ENCODE data around the gene VSIR. TPM values are rescaled to one million over a fixed set of nuclear protein-coding genes. Genes with fewer than 3 reads are reported as not detected.

Gene VSIR
- total RNA-seq, 1 experiment from 2014 or later: 18.5 TPM

- Histone ChIP-seq H3K79me2 (ENCODE audit: insufficient read depth, low read length) (no peaks in the 10 kb centered on the region), H3K36me3 (ENCODE audit: control insufficient read depth in 1 of 2, insufficient read depth in 2 of 2, low read length in 2 of 2) (no peaks in the 10 kb centered on the region), H2AFZ (ENCODE audit: low read depth, low read length, poor library complexity, severe bottlenecking) (no peak overlapping the region), H3K4me2 (ENCODE audit: low read length) (no peak overlapping the region), H3K9me2 (ENCODE audit: insufficient read depth) (no peaks in the 10 kb centered on the region), H3K4me3 (replicated peaks in 1 of 2; ENCODE audit: low read depth in 1 of 2, low read length in 2 of 2) (no peak overlapping the region), H3K9ac (ENCODE audit: low read length) (no peak overlapping the region), H3K27ac (ENCODE audit: low read depth, low read length) (no peak overlapping the region), H4K20me1 (ENCODE audit: insufficient read depth) (no peaks in the 10 kb centered on the region), H3K9me3 (ENCODE audit: control insufficient read depth in 1 of 2, insufficient read depth in 1 of 2, low read depth in 1 of 2, low read length in 2 of 2) (no peaks in the 10 kb centered on the region), H3K4me1 (ENCODE audit: control insufficient read depth in 1 of 2, insufficient read depth in 2 of 2, low read length in 2 of 2) (no peaks in the 10 kb centered on the region), H3K27me3 (ENCODE audit: insufficient read depth, low read length) (0 out of 2 replicates have a peak, but pooled peaks cover 4% of the 10 kb centered on the region)
- intact Hi-C loops (cut with micrococcal nuclease): no loop called here
- DNase-seq (ENCODE audit: low read depth, low spot score): no peak
- ChIA-PET POLR2A (no interaction called here), RAD21 (ENCODE audit: low non-redundant PET in 1 of 2, low total read pairs in 2 of 2, uncharacterized antibody in 2 of 2, unreplicated experiment in 2 of 2) (no interaction called here), CTCF (no interaction called here)
- TF ChIP-seq EZH2 (IDR thresholded peaks at IDR 0.05): no peak
- no peak for TF ChIP-seq SRF (IDR thresholded peaks at IDR 0.05; ENCODE audit: low read depth)
- TF ChIP-seq ZFX (IDR thresholded peaks at IDR 0.05): no peak
- ATAC-seq: no peak
- BruUV-seq (replicated peaks): no TSS peak
These were observed 15.6 kb upstream of the VSIR start for GRCh38 chr10:71788954-71789353.

- H3K36me3 ChIP-seq (ENCODE audit: control insufficient read depth in 1 of 2, insufficient read depth in 2 of 2, low read length in 2 of 2): no peaks in the 10 kb centered on the region
- no peak overlapping the region for H3K4me3 ChIP-seq (replicated peaks in 1 of 2; ENCODE audit: low read depth in 1 of 2, low read length in 2 of 2)
- intact Hi-C loops (cut with micrococcal nuclease): no loop called here
- POLR2A ChIA-PET: no interaction called here
- no peaks in the 10 kb centered on the region for H3K27me3 ChIP-seq (ENCODE audit: insufficient read depth, low read length)
- RAD21 ChIA-PET (ENCODE audit: low non-redundant PET in 1 of 2, low total read pairs in 2 of 2, uncharacterized antibody in 2 of 2, unreplicated experiment in 2 of 2): no interaction called here
- H3K4me2 ChIP-seq (ENCODE audit: low read length): no peak overlapping the region
- H3K9me2 ChIP-seq (ENCODE audit: insufficient read depth): no peaks in the 10 kb centered on the region
- ATAC-seq: no peak
- no peaks in the 10 kb centered on the region for H3K79me2 ChIP-seq (ENCODE audit: insufficient read depth, low read length)
- no peaks in the 10 kb centered on the region for H4K20me1 ChIP-seq (ENCODE audit: insufficient read depth)
- BruUV-seq (replicated peaks): no TSS peak
- H3K4me1 ChIP-seq (ENCODE audit: control insufficient read depth in 1 of 2, insufficient read depth in 2 of 2, low read length in 2 of 2): no peaks in the 10 kb centered on the region
- H3K9me3 ChIP-seq (ENCODE audit: control insufficient read depth in 1 of 2, insufficient read depth in 1 of 2, low read depth in 1 of 2, low read length in 2 of 2): no peaks in the 10 kb centered on the region
- TF ChIP-seq SP1 (IDR thresholded peaks at IDR 0.05; ENCODE audit: low read depth) (no peak), ZNF274 (IDR thresholded peaks at IDR 0.05; ENCODE audit: low read depth, low read length) (no peak), MAX (IDR thresholded peaks at IDR 0.05) (no peak), ZFX (IDR thresholded peaks at IDR 0.05) (no peak), ELF1 (IDR thresholded peaks at IDR 0.05; ENCODE audit: borderline replicate concordance, low read depth) (no peak), SIN3A (IDR thresholded peaks at IDR 0.05; ENCODE audit: low read depth) (no peak), RAD21 (IDR thresholded peaks at IDR 0.05; ENCODE audit: low read depth) (no peak), YY1 (IDR thresholded peaks at IDR 0.05; ENCODE audit: extremely low read depth, insufficient replicate concordance, low read depth, low read length) (no peak), CTCF (IDR thresholded peaks at IDR 0.05 in 2 of 3, conservative IDR thresholded peaks at IDR 0.05 in 1 of 3; ENCODE audit: borderline replicate concordance in 1 of 3, insufficient read depth in 1 of 3, low read depth in 2 of 3, low read length in 2 of 3) (no peak), TCF7L2 (IDR thresholded peaks at IDR 0.05; ENCODE audit: borderline replicate concordance, extremely low read depth, insufficient read depth, insufficient read length) (no peak), ATF3 (IDR thresholded peaks at IDR 0.05) (no peak), EZH2 (IDR thresholded peaks at IDR 0.05) (no peak), JUND (IDR thresholded peaks at IDR 0.05) (no peak), POLR2A (IDR thresholded peaks at IDR 0.05; ENCODE audit: borderline replicate concordance, extremely low read depth, insufficient read depth, insufficient read length) (no peak), CBX3 (IDR thresholded peaks at IDR 0.05; ENCODE audit: low read depth) (no peak)
- H2AFZ ChIP-seq (ENCODE audit: low read depth, low read length, poor library complexity, severe bottlenecking): no peak overlapping the region
- no peak for DNase-seq (ENCODE audit: low read depth, low spot score)
- H3K9ac ChIP-seq (ENCODE audit: low read length): no peak overlapping the region
- no peak overlapping the region for H3K27ac ChIP-seq (ENCODE audit: low read depth, low read length)
- CTCF ChIA-PET: no interaction called here
These were observed 11.5 kb upstream of the VSIR start for GRCh38 chr10:71784679-71785272.

Measured in HCT116 (cell line).